WTC11 (cell line): ENCODE results near the gene IFI16. TPM values are rescaled to one million over a fixed set of nuclear protein-coding genes. Genes with fewer than 3 reads are reported as not detected.
A peak's percentile ranks its signal among the peaks of the same experiment; 100 is the strongest.
"Not testable (repeated sequence)": the region's sequence is repeated elsewhere in the genome, so short reads cannot be mapped to it uniquely, and the experiment has no call there.

Experiments
- ATAC-seq: fragments of 200-7000 bp; cut with Tn5 transposase; 2 replicates; pipeline ENCODE4 v1.10.0; 2021; ENCODE audit warnings: mild to moderate bottlenecking, moderate library complexity
- CTCF ChIA-PET: fragments of 300-600 bp; sonication (Branson Sonifier 250); formaldehyde crosslinking; loops from one replicate; lab custom pipeline; 2021; ENCODE audit warnings: antibody characterized with exemption; lab: Charles Lee
- POLR2A ChIA-PET: fragments of 350-600 bp; sonication (Branson Sonifier 250); formaldehyde crosslinking; loops from one replicate; lab custom pipeline; 2021; ENCODE audit warnings: antibody characterized with exemption; lab: Charles Lee
- DNase-seq: peaks from one replicate; pipeline ENCODE4 v3.0.0; 2021; ENCODE audit warnings: low spot score
- H3K27ac Mint-ChIP-seq: 2 replicates; pipeline ENCODE4 v1.8.0; 2021; ENCODE audit warnings: mixed read lengths
- H3K27me3 Mint-ChIP-seq: 2 replicates; pipeline ENCODE4 v1.8.0; 2021; ENCODE audit warnings: low read depth, mild to moderate bottlenecking, moderate library complexity, mixed read lengths
- H3K36me3 Mint-ChIP-seq: 2 replicates; pipeline ENCODE4 v1.8.0; 2021; ENCODE audit warnings: mixed read lengths
- H3K4me1 Mint-ChIP-seq: 2 replicates; pipeline ENCODE4 v1.8.0; 2022; ENCODE audit warnings: mixed read lengths
- H3K4me3 Mint-ChIP-seq: 2 replicates; pipeline ENCODE4 v1.8.0; 2021; ENCODE audit warnings: mild to moderate bottlenecking, moderate library complexity, mixed read lengths
- H3K9me3 Mint-ChIP-seq: 2 replicates; pipeline ENCODE4 v1.8.0; 2021; ENCODE audit warnings: mixed read lengths
- ATF1 ChIP-seq: sonication (generic); formaldehyde crosslinking; IDR thresholded peaks from 2 replicates; pipeline ENCODE4 v1.8.1; 2023; ENCODE audit warnings: mild to moderate bottlenecking, moderate library complexity, missing genetic modification reagents
- EMX1 ChIP-seq: fragments of 250-450 bp; sonication (Bioruptor Pico); IDR thresholded peaks from 2 replicates; pipeline ENCODE4 v1.8.0; 2021; ENCODE audit warnings: mild to moderate bottlenecking
- ESRRA ChIP-seq: sonication (generic); formaldehyde crosslinking; IDR thresholded peaks from 2 replicates; pipeline ENCODE4 v1.8.1; 2022; ENCODE audit warnings: mild to moderate bottlenecking, missing genetic modification reagents, borderline replicate concordance
- ETV6 ChIP-seq: sonication (generic); formaldehyde crosslinking; IDR thresholded peaks from 2 replicates; pipeline ENCODE4 v1.8.1; 2022; ENCODE audit warnings: mild to moderate bottlenecking, missing genetic modification reagents
- FOXK1 ChIP-seq: sonication (generic); formaldehyde crosslinking; IDR thresholded peaks from 2 replicates; pipeline ENCODE4 v1.8.0; 2022; ENCODE audit warnings: mild to moderate bottlenecking, moderate library complexity, missing genetic modification reagents
- HMGA2 ChIP-seq: fragments of 250-450 bp; sonication (Bioruptor Pico); IDR thresholded peaks from 2 replicates; pipeline ENCODE4 v1.4.0; 2021; ENCODE audit warnings: mild to moderate bottlenecking, moderate library complexity
- JAZF1 ChIP-seq: fragments of 250-450 bp; sonication (Bioruptor Pico); IDR thresholded peaks from 2 replicates; pipeline ENCODE4 v1.9.0; 2021; ENCODE audit warnings: moderate library complexity, mild to moderate bottlenecking, inconsistent platforms
- JUN ChIP-seq: sonication (generic); formaldehyde crosslinking; IDR thresholded peaks from 2 replicates; pipeline ENCODE4 v1.8.0; 2023; ENCODE audit warnings: mild to moderate bottlenecking, missing genetic modification reagents
- KAT7 ChIP-seq: sonication (generic); formaldehyde crosslinking; IDR thresholded peaks from 2 replicates; pipeline ENCODE4 v1.8.1; 2023; ENCODE audit warnings: missing genetic modification reagents, mild to moderate bottlenecking, borderline replicate concordance
- NR2C2 ChIP-seq: sonication (generic); formaldehyde crosslinking; IDR thresholded peaks from 2 replicates; pipeline ENCODE4 v1.8.0; 2022; ENCODE audit warnings: mild to moderate bottlenecking, missing genetic modification reagents
- RORB ChIP-seq: fragments of 250-450 bp; sonication (Bioruptor Pico); IDR thresholded peaks from 2 replicates; pipeline ENCODE4 v1.9.0; 2021; ENCODE audit warnings: mild to moderate bottlenecking
- SMAD3 ChIP-seq: sonication (generic); formaldehyde crosslinking; IDR thresholded peaks from 2 replicates; pipeline ENCODE4 v1.8.0; 2022; ENCODE audit warnings: missing genetic modification reagents, mild to moderate bottlenecking, borderline replicate concordance
- ZNF317 ChIP-seq: sonication (generic); formaldehyde crosslinking; IDR thresholded peaks from 2 replicates; pipeline ENCODE4 v1.8.1; 2023; ENCODE audit warnings: low read depth, mild to moderate bottlenecking, moderate library complexity, missing genetic modification reagents, borderline replicate concordance
- ZNF416 ChIP-seq: fragments of 250-450 bp; sonication (Bioruptor Pico); IDR thresholded peaks from 2 replicates; pipeline ENCODE4 v1.9.0; 2021; ENCODE audit warnings: mild to moderate bottlenecking, inconsistent platforms
- total RNA-seq: library from RNA; stranded (reverse); gene quantifications from 3 replicates; pipeline ENCODE4 v1.2.3, GENCODE V29; 2021
- TF ChIP-seq, protein P1 (sequence below): fragments of 250-450 bp; sonication (Bioruptor Pico); conservative IDR thresholded peaks from 2 replicates; pipeline ENCODE4 v1.9.0; 2021; ENCODE audit warnings: mild to moderate bottlenecking
- TF ChIP-seq, protein P2 (sequence below): sonication (generic); formaldehyde crosslinking; IDR thresholded peaks from 2 replicates; pipeline ENCODE4 v1.8.1; 2023; ENCODE audit warnings: mild to moderate bottlenecking, missing genetic modification reagents
- TF ChIP-seq, protein P3 (sequence below): sonication (generic); formaldehyde crosslinking; IDR thresholded peaks from 2 replicates; pipeline ENCODE4 v1.8.0; 2022; ENCODE audit warnings: missing genetic modification reagents
- TF ChIP-seq, protein P4 (sequence below): sonication (generic); formaldehyde crosslinking; IDR thresholded peaks from 2 replicates; pipeline ENCODE4 v1.8.1; 2022; ENCODE audit warnings: low read depth, mild to moderate bottlenecking, moderate library complexity, missing genetic modification reagents, borderline replicate concordance

The IFI16 gene
- total RNA-seq, 1 experiment from 2014 or later, result 3.2 TPM

DNA sequence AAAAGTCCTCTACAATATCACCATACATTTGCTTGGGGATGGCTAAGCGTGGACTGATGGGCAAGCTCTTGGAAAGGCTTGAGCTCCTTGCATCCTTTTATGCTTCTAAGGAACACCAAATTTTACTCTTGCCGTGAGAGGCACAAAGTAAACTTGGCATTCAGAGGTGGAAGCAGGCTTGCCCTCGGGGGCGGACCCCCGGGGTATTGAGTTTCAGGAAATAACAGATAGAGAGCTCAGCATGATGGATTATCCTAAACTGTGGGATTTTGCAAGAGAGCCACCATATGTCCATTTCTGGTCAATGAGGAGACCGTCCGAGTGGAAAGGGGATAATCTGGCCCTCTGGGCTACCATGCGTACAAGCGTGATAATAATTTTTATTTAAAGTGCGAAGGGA lies 14.0 kb downstream of the IFI16 start:
- H3K4me1 Mint-ChIP-seq, result peaks cover 27% of the 10 kb centered on the region
- no peaks in the 10 kb centered on the region; the same call in 1 of the 2 replicates for H3K9me3 Mint-ChIP-seq
- ChIA-PET CTCF (no interaction called here), POLR2A (no interaction called here)
- no peak overlapping the region for H3K27ac Mint-ChIP-seq
- H3K36me3 Mint-ChIP-seq, result no peaks in the 10 kb centered on the region
- ATAC-seq (peak; percentile 65), DNase-seq (no peak)
- peak overlapping the region; percentile 12; the same call in 1 of the 2 replicates for H3K4me3 Mint-ChIP-seq
- 0 out of 2 replicates have a peak, but pooled peaks have one; percentile 25 for TF ChIP-seq ZNF317
- TF ChIP-seq, protein P1, sequence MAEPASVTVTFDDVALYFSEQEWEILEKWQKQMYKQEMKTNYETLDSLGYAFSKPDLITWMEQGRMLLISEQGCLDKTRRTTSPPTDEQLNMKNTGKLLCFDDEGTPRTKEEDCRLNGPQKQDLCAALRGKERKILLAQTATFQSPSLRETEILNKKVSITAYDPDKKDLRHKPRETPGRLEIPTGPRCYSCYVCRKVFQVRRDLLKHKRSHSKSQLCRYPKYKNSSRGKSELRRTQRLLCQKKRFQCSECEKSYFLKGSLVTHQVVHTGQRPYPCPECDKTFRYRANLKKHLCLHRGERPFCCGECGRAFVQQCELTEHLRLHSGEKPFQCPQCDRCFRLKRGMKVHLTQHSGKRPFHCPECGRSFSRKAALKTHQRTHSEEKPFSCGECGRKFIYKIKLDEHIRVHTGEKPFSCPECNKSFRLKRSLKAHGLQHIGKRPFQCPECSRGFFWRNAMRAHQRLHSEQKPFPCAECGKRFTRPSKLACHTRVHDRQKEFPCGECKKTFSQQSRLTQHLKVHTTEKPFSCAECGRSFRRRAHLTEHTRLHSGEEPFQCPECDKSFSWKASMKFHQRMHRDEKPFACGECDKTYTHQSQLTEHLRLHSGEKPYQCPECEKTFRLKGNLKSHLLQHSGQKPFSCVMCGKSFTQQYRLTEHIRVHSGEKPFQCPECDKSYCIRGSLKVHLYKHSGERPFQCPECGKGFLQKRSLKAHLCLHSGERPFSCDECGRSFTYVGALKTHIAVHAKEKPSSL (CRISPR knock-in tag), result no peak
- no peaks in the 10 kb centered on the region for H3K27me3 Mint-ChIP-seq

DNA sequence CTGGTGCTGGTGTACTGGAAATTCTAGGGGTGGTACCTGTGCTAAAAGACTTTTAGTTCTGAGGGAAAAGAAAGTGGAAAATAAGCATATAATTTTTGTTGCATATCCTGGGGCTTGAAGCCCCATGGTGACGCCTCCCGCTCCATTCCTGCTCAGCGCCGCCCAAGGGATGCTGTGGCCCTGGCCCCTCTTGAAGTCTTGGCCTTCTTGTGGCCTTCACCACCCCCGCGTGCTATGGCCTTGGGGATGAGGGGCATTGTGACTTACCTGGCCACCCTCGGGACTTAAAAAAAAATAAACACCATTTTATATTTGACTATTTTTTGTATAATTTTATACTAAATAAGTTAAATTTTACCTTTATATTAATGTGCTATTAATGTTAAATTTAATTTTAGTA lies 15.3 kb downstream of the IFI16 start:
- Mint-ChIP-seq H3K27ac (no peak overlapping the region), H3K9me3 (peaks cover 2% of the 10 kb centered on the region), H3K4me3 (no peak overlapping the region), H3K4me1 (peaks cover 27% of the 10 kb centered on the region), H3K27me3 (no peaks in the 10 kb centered on the region), H3K36me3 (peaks cover 2% of the 10 kb centered on the region)
- TF ChIP-seq, protein P2, sequence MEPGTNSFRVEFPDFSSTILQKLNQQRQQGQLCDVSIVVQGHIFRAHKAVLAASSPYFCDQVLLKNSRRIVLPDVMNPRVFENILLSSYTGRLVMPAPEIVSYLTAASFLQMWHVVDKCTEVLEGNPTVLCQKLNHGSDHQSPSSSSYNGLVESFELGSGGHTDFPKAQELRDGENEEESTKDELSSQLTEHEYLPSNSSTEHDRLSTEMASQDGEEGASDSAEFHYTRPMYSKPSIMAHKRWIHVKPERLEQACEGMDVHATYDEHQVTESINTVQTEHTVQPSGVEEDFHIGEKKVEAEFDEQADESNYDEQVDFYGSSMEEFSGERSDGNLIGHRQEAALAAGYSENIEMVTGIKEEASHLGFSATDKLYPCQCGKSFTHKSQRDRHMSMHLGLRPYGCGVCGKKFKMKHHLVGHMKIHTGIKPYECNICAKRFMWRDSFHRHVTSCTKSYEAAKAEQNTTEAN, result no peak
- TF ChIP-seq KAT7, result no peak
- peak; percentile 79 for TF ChIP-seq HMGA2
- TF ChIP-seq ZNF416, result no peak
- DNase-seq (no peak), ATAC-seq (no peak)
- CTCF ChIA-PET, result no interaction called here
- POLR2A ChIA-PET, result no interaction called here

DNA sequence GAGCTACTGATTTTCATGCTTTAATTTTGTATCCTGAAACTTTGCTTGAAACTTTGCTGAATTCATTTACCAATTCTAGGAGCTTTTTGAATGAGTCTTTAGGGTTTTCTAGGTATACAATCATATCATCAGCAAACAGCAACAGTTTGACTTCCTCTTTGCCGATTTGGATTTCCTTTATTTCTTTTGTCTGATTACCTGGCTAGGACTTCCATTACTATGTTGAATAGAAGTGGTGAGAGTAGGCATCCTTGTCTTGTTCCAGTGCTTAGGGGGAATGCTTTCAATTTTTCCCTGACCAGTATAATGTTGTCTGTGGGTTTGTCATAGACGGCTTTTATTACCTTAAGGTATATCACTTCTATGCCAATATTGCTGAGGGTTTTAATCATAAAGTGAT lies 17.1 kb downstream of the IFI16 start:
- H3K27ac Mint-ChIP-seq, H3K9me3 Mint-ChIP-seq, H3K36me3 Mint-ChIP-seq, ATAC-seq, CTCF ChIA-PET, H3K4me3 Mint-ChIP-seq, DNase-seq, H3K27me3 Mint-ChIP-seq, POLR2A ChIA-PET: not testable (repeated sequence)
- peaks cover 39% of the 10 kb centered on the region for H3K4me1 Mint-ChIP-seq

DNA sequence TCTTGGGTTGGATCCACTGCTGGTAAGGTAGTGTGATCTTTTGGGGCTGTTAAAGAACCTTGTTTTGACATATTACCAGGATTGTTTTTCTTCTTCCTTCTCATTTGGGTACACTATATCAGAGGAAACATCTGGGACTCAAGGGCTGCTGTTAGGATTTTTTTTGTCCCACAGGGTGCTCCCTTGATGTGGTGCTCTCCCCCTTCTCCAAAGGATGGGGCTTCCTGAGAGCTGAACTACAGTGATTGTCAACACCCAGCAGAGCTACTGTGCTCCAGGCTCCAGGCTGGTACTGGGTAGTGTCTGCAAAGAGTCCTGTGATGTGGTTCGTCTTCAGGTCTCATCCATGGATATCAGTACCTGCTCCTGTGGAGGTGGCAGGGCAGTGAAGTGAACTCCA lies 20.6 kb downstream of the IFI16 start:
- no peak overlapping the region for H3K27ac Mint-ChIP-seq
- H3K4me3 Mint-ChIP-seq, result no peak overlapping the region
- H3K36me3 Mint-ChIP-seq, result peaks cover 7% of the 10 kb centered on the region
- H3K4me1 Mint-ChIP-seq, result peaks cover 18% of the 10 kb centered on the region
- ATAC-seq (no peak; the same call in 1 of the 2 replicates), DNase-seq (no peak)
- no peaks in the 10 kb centered on the region; the same call in 1 of the 2 replicates for H3K27me3 Mint-ChIP-seq
- CTCF ChIA-PET, result no interaction called here
- peaks cover 8% of the 10 kb centered on the region for H3K9me3 Mint-ChIP-seq
- POLR2A ChIA-PET, result no interaction called here
- TF ChIP-seq ATF1 (CRISPR knock-in tag) (no peak), JUN (CRISPR knock-in tag) (no peak), KAT7 (no peak), ESRRA (no peak), SMAD3 (CRISPR knock-in tag) (no peak), EMX1 (CRISPR knock-in tag) (no peak), RORB (CRISPR knock-in tag) (no peak), JAZF1 (CRISPR knock-in tag) (no peak), FOXK1 (CRISPR knock-in tag) (no peak), ETV6 (CRISPR knock-in tag) (no peak), NR2C2 (no peak), HMGA2 (no peak)
- TF ChIP-seq, protein P3, sequence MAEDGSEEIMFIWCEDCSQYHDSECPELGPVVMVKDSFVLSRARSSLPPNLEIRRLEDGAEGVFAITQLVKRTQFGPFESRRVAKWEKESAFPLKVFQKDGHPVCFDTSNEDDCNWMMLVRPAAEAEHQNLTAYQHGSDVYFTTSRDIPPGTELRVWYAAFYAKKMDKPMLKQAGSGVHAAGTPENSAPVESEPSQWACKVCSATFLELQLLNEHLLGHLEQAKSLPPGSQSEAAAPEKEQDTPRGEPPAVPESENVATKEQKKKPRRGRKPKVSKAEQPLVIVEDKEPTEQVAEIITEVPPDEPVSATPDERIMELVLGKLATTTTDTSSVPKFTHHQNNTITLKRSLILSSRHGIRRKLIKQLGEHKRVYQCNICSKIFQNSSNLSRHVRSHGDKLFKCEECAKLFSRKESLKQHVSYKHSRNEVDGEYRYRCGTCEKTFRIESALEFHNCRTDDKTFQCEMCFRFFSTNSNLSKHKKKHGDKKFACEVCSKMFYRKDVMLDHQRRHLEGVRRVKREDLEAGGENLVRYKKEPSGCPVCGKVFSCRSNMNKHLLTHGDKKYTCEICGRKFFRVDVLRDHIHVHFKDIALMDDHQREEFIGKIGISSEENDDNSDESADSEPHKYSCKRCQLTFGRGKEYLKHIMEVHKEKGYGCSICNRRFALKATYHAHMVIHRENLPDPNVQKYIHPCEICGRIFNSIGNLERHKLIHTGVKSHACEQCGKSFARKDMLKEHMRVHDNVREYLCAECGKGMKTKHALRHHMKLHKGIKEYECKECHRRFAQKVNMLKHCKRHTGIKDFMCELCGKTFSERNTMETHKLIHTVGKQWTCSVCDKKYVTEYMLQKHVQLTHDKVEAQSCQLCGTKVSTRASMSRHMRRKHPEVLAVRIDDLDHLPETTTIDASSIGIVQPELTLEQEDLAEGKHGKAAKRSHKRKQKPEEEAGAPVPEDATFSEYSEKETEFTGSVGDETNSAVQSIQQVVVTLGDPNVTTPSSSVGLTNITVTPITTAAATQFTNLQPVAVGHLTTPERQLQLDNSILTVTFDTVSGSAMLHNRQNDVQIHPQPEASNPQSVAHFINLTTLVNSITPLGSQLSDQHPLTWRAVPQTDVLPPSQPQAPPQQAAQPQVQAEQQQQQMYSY, result no peak
- TF ChIP-seq, protein P4, sequence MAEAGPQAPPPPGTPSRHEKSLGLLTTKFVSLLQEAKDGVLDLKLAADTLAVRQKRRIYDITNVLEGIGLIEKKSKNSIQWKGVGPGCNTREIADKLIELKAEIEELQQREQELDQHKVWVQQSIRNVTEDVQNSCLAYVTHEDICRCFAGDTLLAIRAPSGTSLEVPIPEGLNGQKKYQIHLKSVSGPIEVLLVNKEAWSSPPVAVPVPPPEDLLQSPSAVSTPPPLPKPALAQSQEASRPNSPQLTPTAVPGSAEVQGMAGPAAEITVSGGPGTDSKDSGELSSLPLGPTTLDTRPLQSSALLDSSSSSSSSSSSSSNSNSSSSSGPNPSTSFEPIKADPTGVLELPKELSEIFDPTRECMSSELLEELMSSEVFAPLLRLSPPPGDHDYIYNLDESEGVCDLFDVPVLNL, result no peak
- TF ChIP-seq, protein P1 (CRISPR knock-in tag), result no peak
